ENCODE data around the gene FAN1. TPM values are rescaled to one million over a fixed set of nuclear protein-coding genes. Genes with fewer than 3 reads are reported as not detected.

The FAN1 gene
- total and polyA plus RNA-seq, 2 of the 4 experiments (the other 2 are of a cell fraction) = 7.6 to 12.4 TPM

GRCh38 chr15:30941520-30941919 is 37.8 kb downstream of the FAN1 start:
- TSS peak; percentile 50 for BruUV-seq (replicated peaks)
- Histone ChIP-seq H3K4me2 (ENCODE audit: low read depth, low read length) (no peak overlapping the region), H4K8ac (ENCODE audit: low read depth in 2 of 2, low read length in 2 of 2) (no peak overlapping the region), H3K4me1 (ENCODE audit: control insufficient read depth, insufficient read depth, low read length) (no peaks in the 10 kb centered on the region), H3K9me1 (ENCODE audit: insufficient read depth, low read length) (peaks cover 3% of the 10 kb centered on the region; the same call in 1 of the 2 replicates), H2BK5ac (ENCODE audit: low read depth, low read length, poor library complexity, severe bottlenecking) (no peak overlapping the region), H2AK5ac (ENCODE audit: low read depth, low read length) (no peak overlapping the region), H3K36me3 (ENCODE audit: control insufficient read depth, insufficient read depth, low read length) (peaks cover 44% of the 10 kb centered on the region), H2BK120ac (ENCODE audit: low read depth, low read length) (no peak overlapping the region), H3K9ac (ENCODE audit: low read depth, low read length) (no peak overlapping the region), H2AK9ac (replicated peaks; ENCODE audit: low read depth, low read length, poor library complexity) (no peak overlapping the region), H3K18ac (ENCODE audit: low read depth, low read length) (no peak overlapping the region), H3K23ac (ENCODE audit: low read depth, low read length) (no peak overlapping the region), H3K27ac (ENCODE audit: insufficient read depth, low read length) (no peak overlapping the region), H3K79me1 (ENCODE audit: low read depth in 1 of 2, low read length in 2 of 2) (0 out of 4 replicates have a peak, but pooled peaks cover 0 to 2% of the 10 kb centered on the region in 2 experiments), H3K56ac (ENCODE audit: extremely low read depth, insufficient read depth, low read length) (no peak overlapping the region), H4K5ac (ENCODE audit: low read depth, low read length) (no peak overlapping the region), H2AFZ (replicated peaks; ENCODE audit: low read length, poor library complexity) (no peak overlapping the region), H3K27me3 (ENCODE audit: control insufficient read depth, insufficient read depth, low read length) (no peaks in the 10 kb centered on the region), H4K20me1 (ENCODE audit: insufficient read depth, low read length) (no peaks in the 10 kb centered on the region), H4K91ac (ENCODE audit: insufficient read depth, low read depth, low read length) (no peak overlapping the region), H3K4ac (ENCODE audit: low read depth, low read length) (no peak overlapping the region), H3K14ac (replicated peaks; ENCODE audit: low read depth, low read length) (no peak overlapping the region), H3K9me3 (ENCODE audit: control insufficient read depth, insufficient read depth, low read length) (no peaks in the 10 kb centered on the region), H2BK15ac (ENCODE audit: low read depth, low read length) (no peak overlapping the region), H2BK20ac (ENCODE audit: low read depth, low read length) (no peak overlapping the region), H3K4me3 (ENCODE audit: insufficient read depth, low read depth, low read length) (no peak overlapping the region)
- in situ Hi-C loops (cut with MboI; ENCODE audit: low sequenced_read_pairs) = no loop called here
- CTCF ChIA-PET = interaction anchor here (0.7 kb wide), 1 partner anchor 216 kb away, joined by 3 read pairs; no protein-coding TSS in a partner anchor
- ATAC-seq (ENCODE audit: low read depth) (no peak), DNase-seq (no peak)
- POLR2A ChIA-PET (ENCODE audit: unreplicated experiment) = no interaction called here
- 94% methylated on average over 3 of the region's 15 CpGs; no CpG with 5 or more reads in 1 of the 2 experiments for WGBS, 2 experiments (ENCODE audit: extremely low coverage in 2 of 2, insufficient read length in 1 of 2)
- no peak for TF ChIP-seq CHD1 (IDR thresholded peaks at IDR 0.05; ENCODE audit: low read depth, low read length)
- dilution Hi-C loops (cut with HindIII; ENCODE audit: low sequenced_read_pairs, unreplicated experiment) = no loop called here
- intact Hi-C loops (cut with micrococcal nuclease) = loop anchor here (5.0 kb wide), 1 partner anchor 36 kb away; no protein-coding TSS in a partner anchor
